NCI-H526 (cell line): ENCODE results near the gene FGD4.

Experiments
- DNase-seq, 2 experiments: peaks; one replicate each; lab custom pipeline; 2025; lab: John Stamatoyannopoulos, UW

FGD4 gene

DNA sequence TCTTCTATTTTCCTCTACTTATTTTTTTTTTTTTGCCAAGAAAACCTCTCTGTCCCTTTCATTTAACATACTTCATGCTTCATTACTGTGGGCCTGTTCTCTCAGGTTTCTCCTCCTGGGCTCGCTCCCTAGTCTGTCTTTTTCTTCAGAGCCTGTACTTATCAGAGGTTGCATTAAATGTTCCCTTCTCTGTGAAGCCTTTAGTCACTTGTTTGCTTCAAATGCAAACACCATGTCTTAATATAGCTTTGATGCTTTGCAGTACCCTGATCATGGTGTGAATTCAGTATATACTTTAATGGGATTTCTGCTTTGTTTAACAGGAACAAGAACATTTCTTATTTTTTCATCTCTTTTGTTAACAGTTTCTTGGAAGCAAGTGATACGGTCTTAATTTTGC, 207.1 kb downstream of the FGD4 start:
- no peak for DNase-seq

DNA sequence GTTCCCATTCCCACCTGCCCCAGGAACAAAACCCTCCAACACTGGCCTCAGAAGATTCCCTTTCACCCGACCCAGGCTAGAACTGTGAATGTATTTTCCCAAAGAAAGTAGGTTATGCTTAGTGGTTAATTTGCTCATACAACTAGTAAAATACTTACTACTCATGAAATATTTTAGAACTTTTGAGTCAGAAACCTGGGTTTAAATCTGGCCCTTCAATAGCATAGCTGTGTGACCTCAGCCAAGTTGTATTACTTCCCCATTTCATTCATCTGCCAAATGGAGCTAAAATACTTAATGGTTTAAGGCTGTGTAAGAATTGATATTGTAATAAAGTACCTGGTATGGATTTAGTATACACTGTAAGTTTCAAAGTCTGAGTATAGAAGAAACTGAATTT, 210.6 kb downstream of the FGD4 start:
- DNase-seq: no peak

DNA sequence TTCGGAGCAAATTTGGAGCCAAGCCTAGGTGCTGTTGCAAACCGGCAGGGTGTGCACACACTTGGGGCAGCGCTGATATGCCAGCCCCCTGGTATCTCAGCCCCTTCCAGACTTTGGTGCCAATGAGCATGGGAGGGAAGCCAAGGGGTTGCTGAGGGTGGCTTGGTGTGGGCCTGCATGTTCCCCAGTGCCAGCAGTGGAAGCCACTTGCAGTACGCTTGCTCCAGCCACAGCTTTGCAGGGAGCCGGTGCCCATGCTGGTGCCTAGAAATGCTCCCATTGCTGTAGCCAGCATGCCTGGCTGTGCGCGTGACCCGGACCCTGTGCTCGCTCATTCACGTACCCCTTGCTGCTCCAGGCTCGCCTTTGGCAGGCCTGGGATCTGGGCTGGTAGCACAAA, 212.6 kb downstream of the FGD4 start:
- DNase-seq: no peak

DNA sequence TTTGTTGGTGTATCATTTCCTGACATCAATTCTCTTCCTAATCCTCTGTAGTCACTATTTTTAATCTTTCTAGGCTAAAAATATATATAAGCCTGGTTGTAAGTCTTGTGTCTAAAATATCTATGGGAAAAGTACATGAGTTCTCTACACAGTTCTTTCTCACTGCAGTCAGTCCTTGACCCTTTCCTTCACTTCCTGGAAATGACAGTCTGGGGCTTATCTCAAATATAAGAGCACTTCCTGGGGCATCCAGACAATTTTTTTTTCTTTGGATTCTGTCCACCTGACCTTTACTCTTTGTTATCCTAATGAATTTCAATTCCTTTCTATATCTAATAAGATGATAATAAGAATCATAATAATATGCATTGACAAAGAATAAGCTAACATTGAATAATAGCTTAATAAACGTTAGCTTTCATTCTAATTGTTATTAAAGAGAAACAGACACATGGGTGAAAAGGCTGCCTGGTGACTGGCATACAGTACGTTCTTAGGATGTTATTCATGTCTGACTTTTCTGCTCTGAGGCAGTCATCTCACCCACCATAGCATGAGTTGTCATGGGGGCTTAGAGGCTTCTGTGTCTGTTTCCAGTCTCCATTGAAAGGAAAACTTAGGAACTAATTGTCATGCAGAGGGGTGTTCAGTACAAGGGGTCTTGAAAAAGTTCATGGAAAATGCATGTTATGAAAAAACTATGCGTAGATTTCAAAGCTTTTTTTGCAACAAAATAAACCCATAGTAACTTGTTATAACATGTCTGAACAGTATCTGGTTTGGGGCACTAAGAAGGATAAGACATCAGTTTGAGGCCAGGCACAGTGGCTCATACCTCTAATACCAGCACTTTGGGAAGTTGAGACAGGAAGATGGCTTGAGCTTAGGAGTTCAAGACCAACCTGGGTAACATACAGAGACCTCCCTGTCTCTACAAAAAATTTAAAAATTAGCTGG, 213.6 kb downstream of the FGD4 start:
- DNase-seq: no peak

DNA sequence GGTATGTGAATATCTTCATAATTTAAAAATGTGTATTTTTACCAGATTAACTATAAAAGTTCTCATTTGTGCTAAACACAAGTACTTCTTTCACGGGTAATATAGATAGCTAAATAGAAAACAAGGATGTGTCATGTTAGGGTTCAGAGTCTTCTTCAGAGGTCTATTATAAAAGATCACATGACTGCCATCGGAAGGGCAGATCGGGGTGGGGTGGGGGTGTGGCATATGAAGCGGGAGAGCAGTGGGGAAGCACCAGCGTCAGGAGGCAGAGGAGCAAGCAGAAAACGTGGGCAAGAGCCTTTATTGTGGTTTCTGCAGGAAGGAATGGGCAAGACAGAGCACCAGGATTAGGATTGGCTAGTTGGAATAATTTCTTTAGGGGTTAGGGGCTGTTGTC, 216.1 kb downstream of the FGD4 start:
- DNase-seq: no peak

DNA sequence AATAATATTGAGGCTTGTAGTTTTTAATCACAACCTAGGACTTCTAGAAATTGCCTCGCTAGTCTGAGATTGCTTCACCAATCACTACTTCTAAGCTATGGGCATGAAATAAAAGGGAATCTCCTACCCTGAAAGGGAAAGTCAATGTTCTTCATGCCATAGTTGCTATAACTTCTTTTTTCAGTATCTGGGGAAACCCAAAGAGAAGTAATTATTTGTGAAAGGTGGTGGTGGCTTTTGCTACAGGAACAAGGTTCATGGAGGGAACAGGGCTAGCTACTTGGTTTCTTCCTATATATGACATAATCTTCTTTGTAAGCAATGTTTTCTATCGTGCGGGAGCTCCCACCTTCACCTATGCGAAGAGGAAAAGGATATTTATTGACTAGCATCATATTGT, 218.2 kb downstream of the FGD4 start:
- no peak for DNase-seq

DNA sequence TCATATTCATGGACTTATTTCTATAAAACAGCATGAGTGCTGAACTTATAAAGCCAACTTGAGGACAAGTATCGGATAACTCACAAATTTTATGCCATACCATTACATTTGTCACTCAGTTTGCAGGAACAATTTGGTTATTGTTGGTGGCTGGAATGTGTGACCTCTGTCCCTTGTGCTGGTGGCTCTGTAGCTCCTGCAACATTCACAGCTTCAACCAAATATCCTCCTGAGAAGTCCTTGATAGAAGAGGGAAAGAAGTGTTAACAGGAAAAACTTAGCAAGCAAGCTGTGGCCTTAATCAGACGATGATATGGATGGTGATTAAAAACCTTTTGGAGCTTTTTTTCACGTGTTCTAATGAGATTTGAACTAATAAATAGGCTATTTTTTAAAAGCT, 218.8 kb downstream of the FGD4 start:
- no peak for DNase-seq

DNA sequence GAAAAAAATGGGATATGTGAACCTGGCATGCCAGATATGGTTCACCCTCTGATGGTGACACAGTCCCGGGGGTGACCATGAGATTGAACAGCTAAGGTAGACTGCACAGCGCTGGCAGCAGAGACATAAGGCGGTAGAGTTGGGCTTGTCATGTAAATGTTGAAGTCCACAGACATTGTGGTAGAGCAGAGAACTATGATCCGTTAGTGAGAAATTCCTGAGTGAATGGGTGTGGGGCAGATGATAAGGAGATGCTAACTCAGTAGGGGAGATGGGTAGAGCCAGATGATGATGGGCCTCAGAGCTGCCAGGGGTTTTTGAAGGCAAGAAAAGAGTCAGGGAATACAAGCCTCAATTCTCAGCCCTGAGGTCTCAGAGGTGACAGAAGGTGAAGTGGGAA, 228.6 kb downstream of the FGD4 start:
- DNase-seq: no peak

DNA sequence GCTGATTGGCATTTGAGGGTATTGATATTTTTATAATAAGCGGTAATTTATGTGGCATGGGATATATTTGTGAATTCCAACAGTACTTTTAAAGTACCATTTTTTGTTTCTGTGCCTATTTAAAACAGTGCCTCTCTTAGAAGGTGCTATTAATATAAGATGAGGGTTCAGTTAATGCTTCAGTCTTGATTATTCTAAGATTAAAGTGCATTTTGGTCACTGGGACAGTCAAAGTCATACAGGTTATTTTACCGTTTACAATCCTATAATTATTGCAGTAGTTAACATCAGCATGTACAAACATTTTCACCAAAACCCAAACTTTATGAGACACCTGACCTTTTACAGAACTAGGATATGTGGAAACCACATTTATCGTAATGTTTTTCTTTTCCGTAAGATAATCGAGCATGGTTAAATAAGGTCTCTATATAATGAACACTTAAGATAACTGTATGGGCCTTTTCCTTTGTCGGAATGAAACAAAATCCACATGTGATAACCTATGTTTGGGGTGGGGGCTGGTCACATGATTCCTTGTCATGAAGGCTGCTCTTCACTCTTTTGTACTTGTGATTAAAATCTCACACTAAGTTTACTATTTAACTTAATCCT, 242.0 kb downstream of the FGD4 start:
- no peak for DNase-seq

DNA sequence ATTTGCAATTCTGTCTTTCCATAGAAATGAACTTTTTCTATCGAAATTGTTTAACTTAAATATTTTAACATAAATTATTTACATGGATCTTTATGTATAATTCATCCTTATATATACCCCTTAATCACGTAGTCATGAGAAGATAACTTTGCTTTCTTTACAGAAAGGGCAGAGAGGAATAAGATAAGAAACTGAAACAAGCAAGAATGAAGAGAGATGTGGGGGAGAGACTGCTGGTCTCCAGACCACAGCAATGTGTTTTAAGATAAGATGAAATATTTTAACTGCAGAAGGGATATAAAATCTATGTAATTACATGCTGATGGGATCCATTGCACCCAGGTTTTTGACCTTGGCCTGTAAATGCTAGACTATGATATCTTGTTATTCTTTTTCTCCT, 245.1 kb downstream of the FGD4 start:
- no peak for DNase-seq

DNA sequence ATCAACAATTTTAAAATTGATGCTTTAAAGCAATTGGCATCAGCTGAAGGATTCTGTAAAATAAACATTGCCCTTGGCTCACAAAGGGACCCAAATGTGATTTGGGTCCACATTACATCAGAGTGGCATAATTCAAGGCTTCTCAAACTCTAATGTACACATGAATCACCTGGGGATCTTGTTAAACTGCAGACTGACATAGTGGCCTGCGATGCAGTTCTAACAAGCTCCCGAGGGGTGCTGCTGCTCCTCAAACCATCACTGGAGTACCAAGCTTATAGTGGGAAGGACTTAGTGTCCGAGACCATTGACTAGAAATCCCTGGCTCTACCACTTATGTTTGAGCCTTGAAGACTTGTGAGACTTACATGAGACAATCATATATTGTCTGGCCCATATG, 247.9 kb downstream of the FGD4 start:
- no peak for DNase-seq

DNA sequence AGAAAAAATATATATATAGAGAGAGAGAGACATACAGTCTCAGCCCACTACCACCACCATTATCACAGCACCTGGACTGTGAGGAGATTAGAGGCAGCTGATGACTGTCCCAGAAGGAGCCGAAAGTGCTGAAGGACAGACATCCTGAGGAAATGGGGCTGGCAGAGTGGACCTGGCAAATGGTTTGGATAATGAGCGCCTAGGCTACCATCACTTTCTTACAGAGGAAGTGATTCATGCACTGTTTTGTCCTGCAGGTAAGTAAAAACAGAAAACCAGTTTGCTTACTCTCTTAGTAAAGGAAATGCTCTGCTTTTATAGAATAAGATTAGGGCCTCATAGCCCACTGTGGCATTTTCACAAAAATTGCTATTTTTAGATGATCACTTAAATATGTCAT, 251.2 kb downstream of the FGD4 start:
- no peak for DNase-seq

DNA sequence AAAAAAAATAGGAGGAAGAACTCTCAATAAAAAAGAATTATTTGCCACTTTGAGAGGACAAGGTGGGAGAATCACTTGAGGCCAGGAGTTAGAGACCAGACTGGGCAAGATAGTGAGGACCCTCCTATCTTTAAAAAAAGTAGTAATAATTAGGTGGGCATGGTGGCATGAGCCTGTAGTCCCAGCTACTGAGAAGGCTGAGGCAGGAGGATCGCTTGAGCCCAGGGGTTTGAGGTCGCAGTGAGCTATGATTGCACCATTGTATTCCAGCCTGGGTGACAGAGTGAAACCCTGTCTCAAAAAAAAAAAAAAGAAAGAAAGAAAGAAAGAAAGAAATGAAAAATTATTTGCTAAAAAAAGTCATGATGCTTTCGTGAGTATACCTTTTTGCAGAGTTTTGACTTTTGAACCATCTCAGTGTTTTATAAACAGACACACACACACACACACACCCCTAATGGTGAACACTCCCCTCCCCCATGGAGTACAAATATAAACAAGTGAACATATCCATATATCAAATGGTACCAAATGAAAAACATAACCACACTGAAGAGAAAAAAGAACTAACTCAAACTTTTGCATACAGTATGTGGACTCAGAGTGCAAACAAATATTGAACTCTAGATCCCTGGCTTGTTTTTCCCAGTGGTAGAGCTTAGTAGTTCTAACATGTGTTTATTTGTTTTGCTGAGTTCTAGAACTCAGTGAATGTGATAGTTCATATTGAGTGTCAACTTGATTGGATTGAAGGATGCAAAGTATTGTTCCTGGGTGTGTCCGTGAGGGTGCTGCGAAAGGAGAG, 252.0 kb downstream of the FGD4 start:
- no peak for DNase-seq

DNA sequence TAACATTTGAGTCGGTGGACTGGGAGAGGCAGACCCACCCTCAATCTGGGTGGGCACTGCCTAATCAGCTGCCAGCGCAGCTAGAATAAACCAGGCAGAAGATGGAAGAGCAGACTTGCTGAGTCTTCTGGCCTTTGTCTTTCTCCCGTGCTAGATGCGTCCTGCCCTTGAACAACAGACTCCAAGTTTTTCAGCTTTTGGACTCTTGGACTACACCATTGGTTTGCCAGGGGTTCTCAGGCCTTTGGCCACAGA, 252.5 kb downstream of the FGD4 start:
- no peak for DNase-seq

DNA sequence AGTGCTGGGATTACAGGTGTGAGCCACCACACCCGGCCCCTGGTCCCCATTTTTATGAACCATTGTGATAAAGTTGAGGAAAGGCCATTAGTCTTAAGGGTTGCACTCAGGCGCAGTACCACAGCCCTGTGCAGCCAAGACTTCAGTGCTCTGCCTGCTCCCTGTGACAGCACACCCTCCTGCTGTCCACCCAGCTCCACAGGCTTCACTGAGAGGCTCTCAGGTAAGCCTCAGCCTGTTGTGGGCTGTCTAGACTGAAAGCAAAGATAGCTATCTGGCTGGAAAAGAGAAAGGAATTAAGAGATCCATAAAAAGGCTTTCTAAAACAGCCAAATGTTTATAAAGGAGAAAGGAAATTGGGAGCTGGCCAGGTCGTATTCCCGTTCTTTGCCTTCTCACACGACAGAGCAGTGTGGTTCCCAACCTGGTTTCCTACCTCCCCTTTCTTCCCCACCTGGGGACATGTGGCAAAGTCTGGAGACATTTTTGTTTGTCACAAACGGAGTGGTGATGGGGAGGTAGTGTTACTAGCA, 260.6 kb downstream of the FGD4 start:
- DNase-seq: no peak

DNA sequence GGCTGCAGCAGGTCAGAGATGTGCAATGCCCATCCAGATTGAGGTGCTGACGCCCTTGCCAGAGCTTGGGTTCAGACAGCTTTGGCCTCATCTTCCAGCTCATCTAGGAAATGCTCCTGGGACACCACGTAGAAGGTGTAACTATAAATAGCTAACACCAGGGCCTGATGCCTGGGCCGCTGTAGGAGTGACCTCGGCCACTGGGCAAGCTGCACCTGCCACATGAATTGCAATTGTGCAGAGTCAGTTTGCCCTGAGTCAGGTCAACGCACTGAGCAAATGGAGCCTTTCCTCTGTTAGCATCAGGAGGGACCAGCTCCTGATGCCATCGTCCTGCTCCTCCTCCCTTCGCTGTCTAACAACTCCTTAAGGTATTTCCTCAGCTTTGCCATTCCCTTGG, 262.3 kb downstream of the FGD4 start:
- DNase-seq: no peak

DNA sequence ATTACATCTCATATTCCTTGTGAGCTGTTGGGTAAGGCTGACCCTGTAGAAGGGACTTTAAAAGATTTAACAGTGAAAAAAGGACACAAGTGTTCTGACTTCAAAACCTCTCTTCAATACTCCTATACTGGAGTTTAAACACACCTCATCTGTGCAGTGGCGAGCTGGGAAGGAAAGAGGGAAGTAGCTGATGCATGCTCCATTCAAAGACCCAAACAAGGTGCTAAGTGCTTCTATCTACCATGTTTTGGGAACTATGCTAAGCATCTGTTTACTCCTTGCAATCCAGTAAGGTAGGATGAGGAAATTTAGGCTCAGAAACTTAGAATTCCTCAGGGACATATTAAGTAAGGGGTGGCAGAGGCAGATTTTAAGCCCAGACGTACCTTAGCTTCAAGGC, 263.3 kb downstream of the FGD4 start:
- DNase-seq: no peak

DNA sequence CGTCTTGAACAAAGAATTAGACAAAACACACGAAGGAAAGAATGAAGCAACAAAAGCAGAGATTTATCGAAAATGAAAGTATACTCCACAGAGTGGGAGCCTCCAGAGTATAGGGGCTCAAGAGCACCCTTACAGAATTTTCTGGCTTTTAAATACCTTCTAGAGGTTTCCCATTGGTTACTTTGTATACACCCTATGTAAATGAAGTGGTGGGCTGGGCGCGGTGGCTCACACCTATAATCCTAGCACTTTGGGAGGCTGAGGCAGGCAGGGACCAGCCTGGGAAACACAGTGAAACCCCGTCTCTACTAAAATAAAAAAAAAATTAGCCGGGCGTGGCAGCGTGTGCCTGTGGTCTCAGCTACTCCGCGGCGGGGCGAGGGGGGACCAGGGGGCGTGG, 266.7 kb downstream of the FGD4 start:
- no peak for DNase-seq

DNA sequence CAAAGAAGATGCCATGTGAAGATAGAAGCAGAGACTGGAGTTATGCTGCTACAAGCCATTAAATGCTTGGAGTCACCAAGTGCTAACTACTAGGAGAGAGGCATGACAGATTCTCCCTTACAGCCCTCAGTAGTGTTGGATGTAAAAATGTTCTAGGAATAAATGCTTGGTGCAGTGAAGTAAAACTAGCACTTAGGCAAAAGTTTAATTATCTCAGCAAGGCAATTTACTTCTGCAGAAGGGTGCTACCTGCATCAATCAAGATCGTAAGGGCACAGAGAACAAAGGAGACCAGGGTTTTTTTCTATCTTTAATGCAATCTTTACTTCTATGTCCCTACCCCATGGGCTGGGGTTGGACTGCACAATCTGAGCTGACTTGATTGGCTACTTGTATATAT, 270.2 kb downstream of the FGD4 start:
- DNase-seq: no peak

DNA sequence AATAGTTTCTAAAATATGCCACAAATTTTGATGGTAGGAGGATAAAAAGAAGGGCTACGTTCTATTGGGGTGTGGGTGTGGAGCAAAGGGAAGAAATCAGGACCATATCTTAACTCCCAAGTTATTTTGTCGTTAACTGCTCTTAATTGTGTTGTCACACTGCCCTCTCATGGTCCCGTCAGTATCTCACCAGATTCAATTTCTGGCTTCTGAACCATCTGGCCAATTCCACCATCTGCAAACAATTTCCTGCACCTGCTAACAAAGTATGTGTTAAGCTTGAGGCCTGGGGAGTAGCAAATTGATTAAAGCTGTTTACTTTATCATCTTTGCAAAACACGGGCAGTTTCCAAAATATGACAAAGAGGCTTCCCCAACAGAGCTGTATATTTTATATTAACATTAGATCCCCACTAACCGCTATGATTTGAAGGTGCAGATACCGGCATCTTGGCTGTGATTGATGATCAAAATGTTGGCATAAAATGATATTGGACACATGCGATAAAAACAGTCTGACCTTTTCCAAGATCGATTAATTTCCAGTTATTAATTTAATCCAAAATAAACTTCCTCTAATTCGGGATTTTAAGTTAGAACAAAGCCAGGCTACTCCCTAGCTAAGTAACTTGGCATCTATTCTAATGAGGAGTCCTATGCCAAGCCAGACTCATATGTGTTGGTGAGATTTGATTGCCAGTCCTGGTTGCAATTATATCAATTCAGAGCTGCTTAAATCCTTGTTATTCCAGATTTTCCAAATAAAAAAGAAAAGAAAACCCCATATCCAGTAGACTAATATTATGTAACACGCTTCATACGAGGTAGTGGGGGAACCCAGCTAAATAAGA, 272.8 kb downstream of the FGD4 start:
- DNase-seq: peak in 1 of 2 experiments; percentile 76

DNA sequence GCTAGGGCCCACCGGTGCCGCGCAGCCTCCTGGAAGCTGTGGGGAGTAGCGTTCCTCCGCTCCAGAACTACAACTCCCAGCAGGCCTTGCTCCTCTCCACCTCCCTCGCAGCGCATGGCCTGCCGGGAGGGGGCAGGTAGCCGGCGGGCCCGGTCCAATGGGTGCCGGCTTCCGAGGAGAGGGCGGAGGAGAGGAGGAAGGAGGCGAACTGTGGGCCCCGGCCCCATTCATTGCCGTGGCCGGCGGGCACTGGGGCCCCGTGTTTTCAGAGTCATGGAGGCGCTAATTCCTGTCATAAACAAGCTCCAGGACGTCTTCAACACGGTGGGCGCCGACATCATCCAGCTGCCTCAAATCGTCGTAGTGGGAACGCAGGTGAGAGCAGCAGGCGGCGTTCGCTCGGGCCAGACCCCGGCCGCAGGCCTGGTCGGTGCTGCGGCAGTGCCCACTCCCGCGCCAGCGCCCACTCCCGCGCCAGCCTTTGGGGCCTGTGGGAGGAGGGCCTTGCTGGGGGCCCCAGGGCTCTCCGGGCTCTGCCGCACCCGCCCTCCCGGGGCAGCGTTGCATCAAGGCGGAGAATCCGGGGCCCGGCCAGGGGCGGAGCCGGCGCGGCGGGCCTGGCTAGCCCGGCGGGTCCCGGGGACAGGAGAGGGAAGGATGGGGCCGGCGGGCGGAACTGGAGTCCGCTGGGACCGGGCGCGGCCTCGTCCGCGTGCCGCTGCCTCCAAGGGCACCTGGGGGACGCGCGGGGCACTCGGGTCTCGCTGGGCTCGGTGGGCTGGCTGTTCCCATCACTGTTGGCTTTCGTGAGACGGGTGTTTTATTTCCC, 279.9 kb downstream of the FGD4 start, which contains the start of gene DNM1L:
Gene DNM1L (plus strand): TSS at position 211 of the 829 bp plus-strand sequence. CDS start 63 bp downstream, at position 274.
- DNase-seq: peak; percentile 96 to 98
